ENCODE data around the gene DDX52. TPM values are rescaled to one million over a fixed set of nuclear protein-coding genes. Genes with fewer than 3 reads are reported as not detected.

The DDX52 gene
- total and polyA plus RNA-seq, 2 experiments from 2014 or later: 46.2 to 61.3 TPM

DNA sequence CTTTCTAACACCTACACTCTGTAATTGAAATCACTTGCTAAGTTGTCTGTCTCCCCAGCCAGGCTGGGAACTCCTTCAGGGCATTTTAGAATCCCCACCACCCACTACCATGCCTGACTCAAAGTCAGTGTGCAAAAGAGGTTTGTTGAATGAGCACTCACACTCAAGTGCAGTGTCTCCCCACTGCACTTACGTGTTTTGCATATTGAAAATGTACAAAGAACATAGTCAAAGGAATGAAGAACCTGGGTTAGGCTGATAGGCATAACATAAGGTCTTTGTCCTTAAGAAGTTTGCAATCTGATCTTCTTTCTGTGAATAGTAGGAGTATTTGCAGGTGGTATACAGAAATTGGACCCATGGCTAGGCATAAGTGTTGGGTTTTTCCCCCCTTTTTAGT is 33.8 kb upstream of the DDX52 start:
- Histone ChIP-seq H2AFZ (no peak overlapping the region), H3K79me2 (replicated peaks; ENCODE audit: insufficient read depth) (no peaks in the 10 kb centered on the region), H3K4me2 (no peak overlapping the region), H3K9me2 (ENCODE audit: insufficient read depth) (no peaks in the 10 kb centered on the region), H3K27ac (ENCODE audit: low read depth) (no peak overlapping the region), H3K4me3 (no peak overlapping the region), H3F3A (replicated peaks; ENCODE audit: low read depth) (no peaks in the 10 kb centered on the region), H3K27me3 (ENCODE audit: insufficient read depth) (no peaks in the 10 kb centered on the region), H3K36me3 (ENCODE audit: insufficient read depth) (no peaks in the 10 kb centered on the region), H4K20me1 (replicated peaks; ENCODE audit: insufficient read depth) (no peaks in the 10 kb centered on the region), H3K4me1 (ENCODE audit: insufficient read depth) (no peaks in the 10 kb centered on the region)
- no peak overlapping the region for H3K27ac Mint-ChIP-seq
- no peak for DNase-seq (ENCODE audit: low spot score)
- ATAC-seq: no peak
- H3K4me1 Mint-ChIP-seq: no peaks in the 10 kb centered on the region
- no peak overlapping the region for H3K4me3 Mint-ChIP-seq
- peaks cover 6% of the 10 kb centered on the region for H3K27me3 Mint-ChIP-seq (ENCODE audit: insufficient read depth, low read depth, poor library complexity)
- H3K36me3 Mint-ChIP-seq (ENCODE audit: low read depth): no peaks in the 10 kb centered on the region
- peaks cover 4% of the 10 kb centered on the region; the same call in 2 of the 3 replicates for H3K9me3 Mint-ChIP-seq
- no peak for TF ChIP-seq REST (IDR thresholded peaks at IDR 0.05; ENCODE audit: unreplicated experiment)
- TF ChIP-seq ZNF114 (CRISPR knock-in tag; IDR thresholded peaks at IDR 0.05): no peak
- no peak for TF ChIP-seq EZH2phosphoT487 (IDR thresholded peaks at IDR 0.05; ENCODE audit: unreplicated experiment)
- TF ChIP-seq ZNF331 (CRISPR knock-in tag; IDR thresholded peaks at IDR 0.05; ENCODE audit: low read depth): no peak
- TF ChIP-seq EZH2 (IDR thresholded peaks at IDR 0.05; ENCODE audit: low read depth, unreplicated experiment): no peak
- TF ChIP-seq POLR2AphosphoS5 (IDR thresholded peaks at IDR 0.05; ENCODE audit: low read depth): no peak
- TF ChIP-seq STAT1 (IDR thresholded peaks at IDR 0.05; ENCODE audit: unreplicated experiment): no peak
- no peak for TF ChIP-seq JUNB (IDR thresholded peaks at IDR 0.05; ENCODE audit: unreplicated experiment)
- TF ChIP-seq CTCF (conservative IDR thresholded peaks at IDR 0.05; ENCODE audit: low read depth in 2 of 2): no peak
- TF ChIP-seq ZNF462 (CRISPR knock-in tag; IDR thresholded peaks at IDR 0.05): no peak
- no peak for TF ChIP-seq CREB1 (CRISPR knock-in tag; IDR thresholded peaks at IDR 0.05; ENCODE audit: low read depth)
- TF ChIP-seq ETS1 (IDR thresholded peaks at IDR 0.05): no peak
- no peak for TF ChIP-seq NANOG (IDR thresholded peaks at IDR 0.05; ENCODE audit: borderline replicate concordance)

Data from GM23338 (cell line).